Astrocyte of the spinal cord (primary cell): ENCODE data around the gene TNIK.
"Not testable (repeated sequence)": the region's sequence is repeated elsewhere in the genome, so short reads cannot be mapped to it uniquely, and the experiment has no call there.

Experiments
- DNase-seq: peaks from one replicate; pipeline ENCODE4 v3.0.0; 2011; ENCODE audit warnings: low read depth, low spot score
- H3K4me3 ChIP-seq: 2 replicates; pipeline ENCODE4 v1.5.1; 2011; ENCODE audit warnings: low read depth, mild to moderate bottlenecking, low read length, moderate library complexity
- CTCF ChIP-seq: IDR thresholded peaks from 2 replicates; pipeline ENCODE4 v1.5.1; 2012; ENCODE audit warnings: low read depth, mild to moderate bottlenecking, low read length, inconsistent platforms
- in situ Hi-C: cut with HindIII; loops from 2 replicates; pipeline ENCODE4 v1.10.0; 2017; ENCODE audit warnings: low sequenced_read_pairs

TNIK gene

GRCh38 chr3:171428321-171428787 is 31.9 kb downstream of the TNIK start:
- no peak overlapping the region for H3K4me3 ChIP-seq
- no peak for DNase-seq
- in situ Hi-C loops = no loop called here
- no peak for TF ChIP-seq CTCF

DNA sequence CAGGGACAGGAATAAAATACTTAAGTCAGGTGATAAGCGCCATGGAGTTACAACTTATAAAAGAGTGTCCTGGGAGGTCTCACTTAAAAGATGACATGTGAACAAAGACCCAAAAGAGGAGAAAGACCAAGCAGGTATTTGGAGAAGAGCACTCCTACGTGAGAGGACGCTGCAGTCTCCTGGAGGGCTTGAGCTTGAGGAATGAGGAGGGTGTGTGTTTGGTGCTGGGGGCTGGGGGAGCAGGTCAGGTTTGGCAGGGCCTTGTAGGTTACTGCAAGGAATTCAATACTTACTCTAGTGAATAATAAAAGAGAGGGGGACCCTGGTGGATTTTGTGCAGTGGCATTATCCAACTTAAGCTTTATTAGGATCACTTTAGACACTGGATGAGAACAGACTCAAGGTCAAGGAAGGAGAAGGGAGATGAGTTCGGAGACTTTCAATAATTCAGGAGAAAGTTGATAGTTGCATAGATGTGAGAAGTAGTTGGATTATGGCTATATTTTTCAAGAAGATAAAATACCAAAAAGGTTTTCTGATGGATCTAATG is 32.4 kb downstream of the TNIK start:
- no peak for TF ChIP-seq CTCF
- H3K4me3 ChIP-seq = no peak overlapping the region
- in situ Hi-C loops = no loop called here
- DNase-seq = no peak

GRCh38 chr3:171424063-171424462 is 36.1 kb downstream of the TNIK start:
- H3K4me3 ChIP-seq, in situ Hi-C loops, DNase-seq: not testable (repeated sequence)

GRCh38 chr3:171422855-171423254 is 37.4 kb downstream of the TNIK start:
- not testable (repeated sequence) for DNase-seq, H3K4me3 ChIP-seq

GRCh38 chr3:171420667-171421066 is 39.5 kb downstream of the TNIK start:
- no peak for DNase-seq
- in situ Hi-C loops = no loop called here
- no peak for TF ChIP-seq CTCF
- H3K4me3 ChIP-seq = no peak overlapping the region

More at GRCh38 chr3:171422855-171423254, 37.4 kb downstream of the TNIK start:
- in situ Hi-C loops = not testable (repeated sequence)

DNA sequence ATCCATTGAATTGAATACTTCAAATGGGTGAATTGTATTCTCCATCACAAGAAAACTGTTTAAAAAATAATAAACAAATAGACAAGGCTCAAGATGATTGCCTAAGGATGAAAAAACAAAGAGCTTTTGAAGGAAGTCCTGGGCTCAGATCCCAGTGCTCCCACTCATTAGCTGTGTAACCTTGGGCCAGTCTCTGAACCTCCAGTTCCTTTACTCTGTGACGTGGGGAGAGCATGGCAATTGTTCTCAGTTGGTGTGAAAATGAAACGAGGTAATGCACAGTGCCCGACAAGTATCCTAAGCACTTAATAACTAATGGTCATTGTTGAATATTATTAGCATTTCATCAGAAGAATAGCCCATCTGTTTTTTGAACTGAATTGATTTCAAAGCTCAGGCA is 40.7 kb downstream of the TNIK start:
- no peak for TF ChIP-seq CTCF
- H3K4me3 ChIP-seq = no peak overlapping the region
- no peak for DNase-seq
- in situ Hi-C loops = no loop called here

DNA sequence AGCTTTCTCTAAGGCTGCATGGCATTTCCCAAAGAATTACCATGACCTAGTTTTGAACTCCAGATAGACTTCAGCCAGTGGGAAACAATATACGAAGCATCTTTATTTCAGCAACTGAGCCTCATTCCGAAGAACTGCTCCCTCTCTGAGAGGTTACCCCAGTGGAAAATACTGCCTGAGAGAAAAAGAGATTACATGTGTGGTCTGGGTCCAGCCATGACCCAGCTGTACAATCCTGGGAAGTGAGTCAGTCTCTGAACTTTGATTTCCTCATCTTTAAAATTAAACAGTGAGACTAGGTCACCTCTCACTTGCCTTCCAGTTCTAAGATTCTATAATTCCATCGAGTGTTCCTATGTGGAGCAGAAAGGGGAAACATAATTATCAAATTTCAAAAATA is 42.4 kb downstream of the TNIK start:
- TF ChIP-seq CTCF = no peak
- in situ Hi-C loops = no loop called here
- peak; percentile 88 for DNase-seq
- no peak overlapping the region for H3K4me3 ChIP-seq

DNA sequence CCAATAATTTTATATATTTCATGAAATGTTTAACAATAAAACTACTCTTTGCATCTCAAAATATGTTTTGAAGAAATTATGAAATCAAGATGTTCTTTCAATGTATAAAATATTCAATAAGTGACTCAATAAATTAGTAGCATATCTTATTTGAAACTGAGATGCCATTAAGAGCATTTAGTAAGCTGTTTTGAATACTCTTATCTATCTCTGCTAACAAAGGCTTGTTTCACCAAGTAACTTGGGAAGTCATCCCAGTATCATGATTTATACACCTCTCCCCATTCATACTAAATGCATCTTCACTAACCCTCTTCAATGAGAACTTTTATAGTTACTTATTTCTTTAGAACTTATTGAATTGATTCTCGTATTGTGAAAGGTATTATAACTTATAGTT is 43.1 kb downstream of the TNIK start:
- no peak overlapping the region for H3K4me3 ChIP-seq
- no peak for DNase-seq
- in situ Hi-C loops = no loop called here
- TF ChIP-seq CTCF = no peak
